ENCODE measurements around the gene FRMD4A. TPM values are rescaled to one million over a fixed set of nuclear protein-coding genes. Genes with fewer than 3 reads are reported as not detected.

FRMD4A gene
- total and polyA plus RNA-seq, 10 of the 15 experiments (the other 5 are each of a cell fraction or from before 2014, with no cell fraction given), result 17.8 to 75.2 (median 39.1) TPM

GRCh38 chr10:14009371-14010100 lies 321.2 kb downstream of the FRMD4A start (continued):
- TF ChIP-seq, protein P1, sequence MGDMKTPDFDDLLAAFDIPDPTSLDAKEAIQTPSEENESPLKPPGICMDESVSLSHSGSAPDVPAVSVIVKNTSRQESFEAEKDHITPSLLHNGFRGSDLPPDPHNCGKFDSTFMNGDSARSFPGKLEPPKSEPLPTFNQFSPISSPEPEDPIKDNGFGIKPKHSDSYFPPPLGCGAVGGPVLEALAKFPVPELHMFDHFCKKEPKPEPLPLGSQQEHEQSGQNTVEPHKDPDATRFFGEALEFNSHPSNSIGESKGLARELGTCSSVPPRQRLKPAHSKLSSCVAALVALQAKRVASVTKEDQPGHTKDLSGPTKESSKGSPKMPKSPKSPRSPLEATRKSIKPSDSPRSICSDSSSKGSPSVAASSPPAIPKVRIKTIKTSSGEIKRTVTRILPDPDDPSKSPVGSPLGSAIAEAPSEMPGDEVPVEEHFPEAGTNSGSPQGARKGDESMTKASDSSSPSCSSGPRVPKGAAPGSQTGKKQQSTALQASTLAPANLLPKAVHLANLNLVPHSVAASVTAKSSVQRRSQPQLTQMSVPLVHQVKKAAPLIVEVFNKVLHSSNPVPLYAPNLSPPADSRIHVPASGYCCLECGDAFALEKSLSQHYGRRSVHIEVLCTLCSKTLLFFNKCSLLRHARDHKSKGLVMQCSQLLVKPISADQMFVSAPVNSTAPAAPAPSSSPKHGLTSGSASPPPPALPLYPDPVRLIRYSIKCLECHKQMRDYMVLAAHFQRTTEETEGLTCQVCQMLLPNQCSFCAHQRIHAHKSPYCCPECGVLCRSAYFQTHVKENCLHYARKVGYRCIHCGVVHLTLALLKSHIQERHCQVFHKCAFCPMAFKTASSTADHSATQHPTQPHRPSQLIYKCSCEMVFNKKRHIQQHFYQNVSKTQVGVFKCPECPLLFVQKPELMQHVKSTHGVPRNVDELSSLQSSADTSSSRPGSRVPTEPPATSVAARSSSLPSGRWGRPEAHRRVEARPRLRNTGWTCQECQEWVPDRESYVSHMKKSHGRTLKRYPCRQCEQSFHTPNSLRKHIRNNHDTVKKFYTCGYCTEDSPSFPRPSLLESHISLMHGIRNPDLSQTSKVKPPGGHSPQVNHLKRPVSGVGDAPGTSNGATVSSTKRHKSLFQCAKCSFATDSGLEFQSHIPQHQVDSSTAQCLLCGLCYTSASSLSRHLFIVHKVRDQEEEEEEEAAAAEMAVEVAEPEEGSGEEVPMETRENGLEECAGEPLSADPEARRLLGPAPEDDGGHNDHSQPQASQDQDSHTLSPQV (IDR thresholded peaks at IDR 0.05), result 0 out of 2 replicates have a peak, but pooled peaks have one; percentile 51
- peak; percentile 87 for TF ChIP-seq NBN (IDR thresholded peaks at IDR 0.05)
- no peak; the same call in 1 of the 2 replicates for TF ChIP-seq NR2F1 (conservative IDR thresholded peaks at IDR 0.05)
- 0 out of 2 replicates have a peak, but pooled peaks have one; percentile 18 for TF ChIP-seq BMI1 (IDR thresholded peaks at IDR 0.05; ENCODE audit: borderline replicate concordance)
- TF ChIP-seq DPF2 (IDR thresholded peaks at IDR 0.05), result no peak; the same call in 1 of the 2 replicates
- peak; percentile 75; the same call in 1 of the 2 replicates for TF ChIP-seq CHD2 (IDR thresholded peaks at IDR 0.05; ENCODE audit: borderline replicate concordance, low read depth, low read length)
- TF ChIP-seq, protein P2, sequence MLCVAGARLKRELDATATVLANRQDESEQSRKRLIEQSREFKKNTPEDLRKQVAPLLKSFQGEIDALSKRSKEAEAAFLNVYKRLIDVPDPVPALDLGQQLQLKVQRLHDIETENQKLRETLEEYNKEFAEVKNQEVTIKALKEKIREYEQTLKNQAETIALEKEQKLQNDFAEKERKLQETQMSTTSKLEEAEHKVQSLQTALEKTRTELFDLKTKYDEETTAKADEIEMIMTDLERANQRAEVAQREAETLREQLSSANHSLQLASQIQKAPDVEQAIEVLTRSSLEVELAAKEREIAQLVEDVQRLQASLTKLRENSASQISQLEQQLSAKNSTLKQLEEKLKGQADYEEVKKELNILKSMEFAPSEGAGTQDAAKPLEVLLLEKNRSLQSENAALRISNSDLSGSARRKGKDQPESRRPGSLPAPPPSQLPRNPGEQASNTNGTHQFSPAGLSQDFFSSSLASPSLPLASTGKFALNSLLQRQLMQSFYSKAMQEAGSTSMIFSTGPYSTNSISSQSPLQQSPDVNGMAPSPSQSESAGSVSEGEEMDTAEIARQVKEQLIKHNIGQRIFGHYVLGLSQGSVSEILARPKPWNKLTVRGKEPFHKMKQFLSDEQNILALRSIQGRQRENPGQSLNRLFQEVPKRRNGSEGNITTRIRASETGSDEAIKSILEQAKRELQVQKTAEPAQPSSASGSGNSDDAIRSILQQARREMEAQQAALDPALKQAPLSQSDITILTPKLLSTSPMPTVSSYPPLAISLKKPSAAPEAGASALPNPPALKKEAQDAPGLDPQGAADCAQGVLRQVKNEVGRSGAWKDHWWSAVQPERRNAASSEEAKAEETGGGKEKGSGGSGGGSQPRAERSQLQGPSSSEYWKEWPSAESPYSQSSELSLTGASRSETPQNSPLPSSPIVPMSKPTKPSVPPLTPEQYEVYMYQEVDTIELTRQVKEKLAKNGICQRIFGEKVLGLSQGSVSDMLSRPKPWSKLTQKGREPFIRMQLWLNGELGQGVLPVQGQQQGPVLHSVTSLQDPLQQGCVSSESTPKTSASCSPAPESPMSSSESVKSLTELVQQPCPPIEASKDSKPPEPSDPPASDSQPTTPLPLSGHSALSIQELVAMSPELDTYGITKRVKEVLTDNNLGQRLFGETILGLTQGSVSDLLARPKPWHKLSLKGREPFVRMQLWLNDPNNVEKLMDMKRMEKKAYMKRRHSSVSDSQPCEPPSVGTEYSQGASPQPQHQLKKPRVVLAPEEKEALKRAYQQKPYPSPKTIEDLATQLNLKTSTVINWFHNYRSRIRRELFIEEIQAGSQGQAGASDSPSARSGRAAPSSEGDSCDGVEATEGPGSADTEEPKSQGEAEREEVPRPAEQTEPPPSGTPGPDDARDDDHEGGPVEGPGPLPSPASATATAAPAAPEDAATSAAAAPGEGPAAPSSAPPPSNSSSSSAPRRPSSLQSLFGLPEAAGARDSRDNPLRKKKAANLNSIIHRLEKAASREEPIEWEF (IDR thresholded peaks at IDR 0.05; ENCODE audit: insufficient replicate concordance, low read depth, low read length), result peak; percentile 76
- TF ChIP-seq PAX5 (IDR thresholded peaks at IDR 0.05; ENCODE audit: borderline replicate concordance, low read depth, low read length), result peak; percentile 68; the same call in 1 of the 2 replicates
- TF ChIP-seq, protein P3, sequence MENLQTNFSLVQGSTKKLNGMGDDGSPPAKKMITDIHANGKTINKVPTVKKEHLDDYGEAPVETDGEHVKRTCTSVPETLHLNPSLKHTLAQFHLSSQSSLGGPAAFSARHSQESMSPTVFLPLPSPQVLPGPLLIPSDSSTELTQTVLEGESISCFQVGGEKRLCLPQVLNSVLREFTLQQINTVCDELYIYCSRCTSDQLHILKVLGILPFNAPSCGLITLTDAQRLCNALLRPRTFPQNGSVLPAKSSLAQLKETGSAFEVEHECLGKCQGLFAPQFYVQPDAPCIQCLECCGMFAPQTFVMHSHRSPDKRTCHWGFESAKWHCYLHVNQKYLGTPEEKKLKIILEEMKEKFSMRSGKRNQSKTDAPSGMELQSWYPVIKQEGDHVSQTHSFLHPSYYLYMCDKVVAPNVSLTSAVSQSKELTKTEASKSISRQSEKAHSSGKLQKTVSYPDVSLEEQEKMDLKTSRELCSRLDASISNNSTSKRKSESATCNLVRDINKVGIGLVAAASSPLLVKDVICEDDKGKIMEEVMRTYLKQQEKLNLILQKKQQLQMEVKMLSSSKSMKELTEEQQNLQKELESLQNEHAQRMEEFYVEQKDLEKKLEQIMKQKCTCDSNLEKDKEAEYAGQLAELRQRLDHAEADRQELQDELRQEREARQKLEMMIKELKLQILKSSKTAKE (IDR thresholded peaks at IDR 0.05; ENCODE audit: low read depth, poor library complexity, severe bottlenecking), result peak; percentile 88
- TF ChIP-seq MXI1 (IDR thresholded peaks at IDR 0.05; ENCODE audit: low read depth, low read length), result no peak
- TF ChIP-seq SMAD1 (IDR thresholded peaks at IDR 0.05; ENCODE audit: low read depth, partially characterized antibody), result peak; percentile 91
- peak; percentile 65; the same call in 1 of the 2 replicates for TF ChIP-seq MYB (IDR thresholded peaks at IDR 0.05; ENCODE audit: borderline replicate concordance, low read depth, low read length)
- peak; percentile 84 for TF ChIP-seq RELA (IDR thresholded peaks at IDR 0.05; ENCODE audit: borderline replicate concordance, partially characterized antibody)
- TF ChIP-seq ZBED1 (IDR thresholded peaks at IDR 0.05; ENCODE audit: borderline replicate concordance), result no peak
- 0 out of 2 replicates have a peak, but pooled peaks have one; percentile 28 for TF ChIP-seq ZNF207 (IDR thresholded peaks at IDR 0.05; ENCODE audit: borderline replicate concordance)
- TF ChIP-seq TBL1XR1 (IDR thresholded peaks at IDR 0.05; ENCODE audit: low read depth, low read length), result no peak
- TF ChIP-seq BCL11A (IDR thresholded peaks at IDR 0.05; ENCODE audit: low read depth, low read length), result peak; percentile 58
- peak; percentile 22; the same call in 1 of the 2 replicates for TF ChIP-seq EED (IDR thresholded peaks at IDR 0.05; ENCODE audit: low read depth)

Data from GM12878 (cell line).